K562 (cell line): ENCODE results near the gene MYO1D. TPM values are rescaled to one million over a fixed set of nuclear protein-coding genes. Genes with fewer than 3 reads are reported as not detected.
A peak's percentile ranks its signal among the peaks of the same experiment; 100 is the strongest.

Experiments used
- ATAC-seq: fragments of 200-7000 bp; cut with Tn5 transposase; 3 replicates; pipeline ENCODE4 v1.9.1; 2020; ENCODE audit warnings: moderate library complexity
- BruUV-seq: library from RNA; stranded (reverse); fragments of 400-500 nt; replicated peaks from 2 replicates; lab custom pipeline; 2021; lab: Mats Ljungman, UMichigan
- CTCF ChIA-PET: fragments of 300-600 bp; formaldehyde crosslinking; extraction: SDS; loops from one replicate; lab custom pipeline; 2021; ENCODE audit warnings: low intra/inter-chr PET ratio; lab: Yijun Ruan, JAX
- POLR2A ChIA-PET: fragments of 300-600, 350-650 bp; sonication (Branson Sonifier 250); formaldehyde crosslinking; extraction: SDS; loops from one replicate; lab custom pipeline; 2021; ENCODE audit warnings: antibody characterized with exemption, inconsistent platforms; lab: Yijun Ruan, JAX
- DNase-seq, 4 experiments: peaks; one replicate each; pipeline versions ENCODE4 v3.0.0 to v3.0.0-alpha.2; 2011 to 2018; ENCODE audit warnings: low spot score in 3 of 4, mixed read lengths in 3 of 4; ENCODE audit errors: extremely low read depth in 1 of 4
- FAIRE-seq: peaks from 2 replicates; lab custom pipeline; 2011; peaks lifted over from hg19 to GRCh38; lab: Jason Lieb, UNC
- H2AFZ ChIP-seq: 2 replicates; pipeline ENCODE4 v1.6.0; 2011; ENCODE audit warnings: low read depth, low read length, control low read depth, inconsistent platforms
- H3K27ac ChIP-seq: fragments of 200-600 bp; 3 replicates; pipeline ENCODE4 v1.8.0; 2011; ENCODE audit warnings: low read depth, mild to moderate bottlenecking, control low read depth, inconsistent platforms, low read length, moderate library complexity, mixed read lengths; ENCODE audit errors: extremely low read depth
- H3K27me3 ChIP-seq, 2 experiments: fragments of 300-600 bp in 1 of 2; 2 replicates in 1 of 2; 3 replicates in 1 of 2; pipeline versions ENCODE4 v1.6.0 to v1.8.0; 2011; ENCODE audit warnings: inconsistent platforms in 2 of 2, low read length in 2 of 2, mild to moderate bottlenecking in 1 of 2, mixed read lengths in 1 of 2, moderate library complexity in 1 of 2; ENCODE audit not compliant: control insufficient read depth in 2 of 2, insufficient read depth in 2 of 2
- H3K36me3 ChIP-seq: fragments of 300-600 bp; 3 replicates; pipeline ENCODE4 v1.8.0; 2011; ENCODE audit warnings: mild to moderate bottlenecking, low read length, inconsistent platforms; ENCODE audit not compliant: control insufficient read depth, insufficient read depth
- H3K4me1 ChIP-seq, 2 experiments: fragments of 200-600 bp in 1 of 2; replicated peaks in 1 of 2; 2 replicates in 1 of 2; 3 replicates in 1 of 2; pipeline versions ENCODE4 v1.5.1 to v1.8.0; 2011; ENCODE audit warnings: inconsistent platforms in 2 of 2, low read length in 2 of 2, mild to moderate bottlenecking in 1 of 2, mixed read lengths in 1 of 2, moderate library complexity in 1 of 2; ENCODE audit not compliant: control insufficient read depth in 2 of 2, insufficient read depth in 2 of 2
- H3K4me2 ChIP-seq: 2 replicates; pipeline ENCODE4 v1.6.1; 2011; ENCODE audit warnings: low read length, control low read depth, inconsistent platforms, mixed read lengths; ENCODE audit not compliant: insufficient read depth
- H3K4me3 ChIP-seq: fragments of 200-600 bp; sonication (generic), shearing (Covaris generic); 2 replicates; pipeline ENCODE4 v1.5.1; 2016; ENCODE audit warnings: control low read depth, inconsistent platforms
- H3K79me2 ChIP-seq: fragments of 200-600 bp; 3 replicates; pipeline ENCODE4 v1.8.0; 2011; ENCODE audit warnings: low read length, inconsistent platforms; ENCODE audit not compliant: control insufficient read depth, insufficient read depth
- H3K9ac ChIP-seq, 2 experiments: 2 replicates each; pipeline versions ENCODE4 v1.6.0 to v1.6.1; 2011; ENCODE audit warnings: low read depth in 2 of 2, low read length in 2 of 2, control low read depth in 1 of 2, inconsistent platforms in 1 of 2, mild to moderate bottlenecking in 1 of 2, mixed read lengths in 1 of 2; ENCODE audit not compliant: insufficient read depth in 1 of 2
- H3K9me1 ChIP-seq: one replicate; pipeline ENCODE4 v1.6.0; 2011; ENCODE audit warnings: inconsistent platforms, mild to moderate bottlenecking, low read length, moderate library complexity; ENCODE audit not compliant: control insufficient read depth, insufficient read depth
- H3K9me3 ChIP-seq: replicated peaks from 2 replicates; pipeline ENCODE4 v1.5.1; 2011; ENCODE audit warnings: low read depth, low read length, inconsistent platforms; ENCODE audit not compliant: control insufficient read depth, insufficient read depth
- H4K20me1 ChIP-seq: replicated peaks from 2 replicates; pipeline ENCODE4 v1.6.1; 2011; ENCODE audit warnings: low read length, inconsistent platforms, mixed read lengths; ENCODE audit not compliant: control insufficient read depth, insufficient read depth
- FOSL1 ChIP-seq: fragments of 200-800 bp; sonication (Bioruptor generic); conservative IDR thresholded peaks from 2 replicates; pipeline ENCODE4 v1.6.1; 2016; ENCODE audit warnings: missing genetic modification characterization, missing compliant biosample characterization
- KDM5B ChIP-seq: fragments of 200-600 bp; sonication (generic); IDR thresholded peaks from 2 replicates; pipeline ENCODE4 v1.6.1; 2012; ENCODE audit warnings: low read depth, mild to moderate bottlenecking, moderate library complexity, low read length, control low read depth, inconsistent platforms; ENCODE audit not compliant: insufficient replicate concordance
- NR2C2 ChIP-seq, 2 experiments: fragments of 200-800 bp in 1 of 2; sonication (Bioruptor generic) in 1 of 2; sonication (generic) in 1 of 2; formaldehyde crosslinking in 1 of 2; IDR thresholded peaks; 2 replicates each; pipeline versions ENCODE4 v1.6.1 to v1.8.0; 2016 to 2022; ENCODE audit warnings: mild to moderate bottlenecking in 1 of 2, missing compliant biosample characterization in 1 of 2, missing genetic modification characterization in 1 of 2, missing genetic modification reagents in 1 of 2
- RNF2 ChIP-seq: sonication (generic); IDR thresholded peaks from 2 replicates; pipeline ENCODE4 v1.6.1; 2016
- TAF9B ChIP-seq: fragments of 450-650 bp; IDR thresholded peaks from 2 replicates; pipeline ENCODE4 v1.6.1; 2018; ENCODE audit warnings: mild to moderate bottlenecking; ENCODE audit not compliant: partially characterized antibody
- ZBTB49 ChIP-seq: sonication (generic); formaldehyde crosslinking; IDR thresholded peaks from 2 replicates; pipeline ENCODE4 v1.8.0; 2022; ENCODE audit warnings: missing genetic modification reagents, mild to moderate bottlenecking, borderline replicate concordance
- WGBS: fragments of 100-300 bp; shearing (Covaris generic); methylation state at CpG from one replicate; pipeline ENCODE4 v1.1.6; 2016; ENCODE audit warnings: low coverage, mixed read lengths; ENCODE audit not compliant: insufficient coverage; ENCODE audit errors: missing lambda C conversion rate; 5-methylcytosine and 5-hydroxymethylcytosine counted together
- in situ Hi-C: fragments of 300-500 bp; cut with MboI; formaldehyde crosslinking; loops from 4 replicates; pipeline ENCODE4 v1.15.0; 2018; ENCODE audit warnings: inconsistent platforms, mixed read lengths
- intact Hi-C: fragments of 100-400 bp; cut with micrococcal nuclease; formaldehyde crosslinking; loops from 2 replicates; pipeline ENCODE4 v1.14.2; 2022
- polyA plus RNA-seq, 8 experiments: library from polyadenylated mRNA; depleted of rRNA in 4 of 8; stranded (reverse) in 5 of 8; unstranded in 3 of 8; fragments of >200 nt; fragmentation: Nextera tagmentation in 2 of 8; fragmentation: Illumina TruSeq in 1 of 8; extraction: Ambion mirVana in 2 of 8; extraction: Trizol in 1 of 8; gene quantifications; 2 replicates each; pipeline versions ENCODE4 v1.2.1 to v1.2.3, GENCODE V29; 2011 to 2014; ENCODE audit warnings: inconsistent platforms in 1 of 8, missing spikeins in 1 of 8
- total RNA-seq, 7 experiments: library from RNA; depleted of rRNA in 6 of 7; stranded (reverse); fragments of >200 nt in 6 of 7; fragmentation: Illumina TruSeq in 2 of 7; extraction: Trizol in 2 of 7; gene quantifications; 2 replicates each; pipeline versions ENCODE4 v1.2.1 to v1.2.3, GENCODE V29; 2011 to 2021; ENCODE audit warnings: low replicate concordance in 1 of 7
- TF ChIP-seq, protein P1 (sequence below), 2 experiments: fragments of 250-450 bp in 1 of 2; fragments of 450-650 bp in 1 of 2; sonication (Bioruptor Pico) in 1 of 2; IDR thresholded peaks; 2 replicates each; pipeline versions ENCODE4 v1.6.1 to v1.8.0; 2016 to 2021; ENCODE audit warnings: mild to moderate bottlenecking in 2 of 2, moderate library complexity in 2 of 2, missing compliant biosample characterization in 1 of 2, missing genetic modification characterization in 1 of 2
- TF ChIP-seq, protein P2 (sequence below): sonication (generic); formaldehyde crosslinking; IDR thresholded peaks from 2 replicates; pipeline ENCODE4 v1.8.0; 2022; ENCODE audit warnings: mild to moderate bottlenecking, missing genetic modification reagents

MYO1D gene
- total and polyA plus RNA-seq, 9 of the 15 experiments (the other 6 are each of a cell fraction or from before 2014, with no cell fraction given) = 2.1 to 71.2 (median 45.4) TPM

DNA sequence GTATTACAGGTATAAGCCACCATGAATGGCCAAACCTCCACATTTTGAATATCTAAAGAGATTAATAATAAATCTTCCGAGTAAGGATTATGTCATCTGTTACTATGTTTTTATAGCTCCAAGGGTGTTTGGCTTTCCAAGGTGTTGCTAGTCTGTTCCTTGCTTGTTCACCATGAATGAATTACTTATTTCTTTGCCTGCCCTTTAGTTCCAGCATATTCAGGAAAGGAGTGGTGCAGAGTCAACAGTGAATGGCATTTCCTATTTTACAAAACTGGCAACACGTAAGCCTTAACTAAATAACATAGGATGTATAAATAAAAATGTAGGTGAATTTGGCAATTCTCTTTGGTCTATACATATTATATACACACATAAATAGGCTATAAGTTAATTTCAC, 70.3 kb downstream of the MYO1D start (continued):
- TF ChIP-seq NR2C2 (CRISPR knock-in tag; IDR thresholded peaks at IDR 0.05) = no peak
- TF ChIP-seq NR2C2 (tag; IDR thresholded peaks at IDR 0.05) = no peak
- no peak for TF ChIP-seq TAF9B
- no peak for TF ChIP-seq KDM5B
- TF ChIP-seq, protein P1, sequence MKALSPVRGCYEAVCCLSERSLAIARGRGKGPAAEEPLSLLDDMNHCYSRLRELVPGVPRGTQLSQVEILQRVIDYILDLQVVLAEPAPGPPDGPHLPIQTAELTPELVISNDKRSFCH (CRISPR knock-in tag; IDR thresholded peaks at IDR 0.05) = no peak
- TF ChIP-seq, protein P1 (tag; IDR thresholded peaks at IDR 0.05) = no peak
- no peak for TF ChIP-seq RNF2
- TF ChIP-seq, protein P2, sequence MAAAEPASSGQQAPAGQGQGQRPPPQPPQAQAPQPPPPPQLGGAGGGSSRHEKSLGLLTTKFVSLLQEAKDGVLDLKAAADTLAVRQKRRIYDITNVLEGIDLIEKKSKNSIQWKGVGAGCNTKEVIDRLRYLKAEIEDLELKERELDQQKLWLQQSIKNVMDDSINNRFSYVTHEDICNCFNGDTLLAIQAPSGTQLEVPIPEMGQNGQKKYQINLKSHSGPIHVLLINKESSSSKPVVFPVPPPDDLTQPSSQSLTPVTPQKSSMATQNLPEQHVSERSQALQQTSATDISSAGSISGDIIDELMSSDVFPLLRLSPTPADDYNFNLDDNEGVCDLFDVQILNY (CRISPR knock-in tag) = no peak

DNA sequence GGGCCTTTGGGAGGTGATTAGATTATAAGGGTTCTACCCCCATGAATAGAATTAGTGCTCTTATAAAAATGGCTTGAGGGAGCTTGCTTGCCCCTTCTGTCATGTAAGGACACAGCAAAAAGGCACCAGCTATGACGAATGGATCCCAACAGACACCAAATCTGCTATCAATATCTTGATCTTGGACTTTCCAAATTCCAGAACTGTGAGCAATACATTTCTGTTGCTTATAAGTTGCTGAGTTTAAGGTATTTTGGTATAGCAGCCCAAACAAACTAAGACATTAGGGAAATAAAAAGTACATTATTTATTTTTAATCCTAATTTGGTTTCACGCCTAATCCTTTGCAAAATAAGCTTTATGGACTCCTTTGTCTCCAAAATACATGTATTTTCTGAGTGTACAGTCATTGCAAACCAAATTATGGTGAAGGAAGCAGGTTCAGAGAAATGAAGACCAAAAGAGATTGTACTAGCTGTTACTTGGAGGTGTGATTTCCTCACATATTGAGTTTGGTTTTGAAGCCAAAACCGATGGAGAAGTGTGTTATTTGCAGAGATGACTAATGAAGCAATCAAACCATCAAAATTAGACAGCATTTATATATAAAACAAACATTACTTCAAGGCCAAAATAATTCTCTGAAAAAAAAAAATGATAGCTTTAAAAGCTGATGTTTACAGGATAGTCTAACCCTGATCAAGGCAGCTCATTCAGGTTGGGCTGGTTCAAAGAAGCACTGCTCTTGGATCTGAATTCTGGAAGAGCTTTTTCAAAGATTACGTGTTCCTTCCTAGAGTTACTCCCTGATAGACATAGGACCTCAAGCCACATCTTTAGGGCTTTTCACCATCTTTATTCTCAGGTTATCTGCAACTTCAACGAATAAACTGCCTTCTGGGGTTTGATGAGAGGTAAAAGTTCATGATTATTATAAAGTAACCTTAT, 71.6 kb downstream of the MYO1D start:
- H2AFZ ChIP-seq = no peak overlapping the region
- ChIA-PET POLR2A (interaction anchor here (0.6 to 2.0 kb wide), 5 partner anchors 9 to 72 kb away, joined by 4 to 11 read pairs (median 5); partner anchors contain the start of gene MYO1D), CTCF (no interaction called here)
- H3K4me3 ChIP-seq = no peak overlapping the region
- no peak overlapping the region for H3K27ac ChIP-seq
- H3K79me2 ChIP-seq = 0 out of 3 replicates have a peak, but pooled peaks cover 4% of the 10 kb centered on the region
- no peaks in the 10 kb centered on the region; the same call in 1 of the 2 replicates for H4K20me1 ChIP-seq
- H3K4me2 ChIP-seq = no peak overlapping the region
- no TSS peak for BruUV-seq
- no peaks in the 10 kb centered on the region for H3K9me3 ChIP-seq
- FAIRE-seq = no peak
- H3K27me3 ChIP-seq = no peaks in the 10 kb centered on the region
- H3K4me1 ChIP-seq = peaks cover 3 to 15% of the 10 kb centered on the region in 2 experiments; a peak in 3 of 5 replicates
- no peaks in the 10 kb centered on the region; the same call in 2 of the 3 replicates for H3K36me3 ChIP-seq
- intact Hi-C loops = no loop called here
- TF ChIP-seq FOSL1 (tag) = 0 out of 2 replicates have a peak, but pooled peaks have one; percentile 33
- no peak for TF ChIP-seq ZBTB49 (CRISPR knock-in tag)
- TF ChIP-seq, all 486 proteins: peak for 1
- no peak overlapping the region for H3K9ac ChIP-seq
- H3K9me1 ChIP-seq = no peaks in the 10 kb centered on the region
- no peak for DNase-seq
- WGBS = 61% methylated on average over 5 of the region's 5 CpGs
- no peak for ATAC-seq
- in situ Hi-C loops = no loop called here
